ENCODE data around the gene PTPRK. TPM values are rescaled to one million over a fixed set of nuclear protein-coding genes. Genes with fewer than 3 reads are reported as not detected.

The PTPRK gene
- total and polyA plus RNA-seq, 12 donors, result 7.5 to 47.7 (median 35.7) TPM

DNA sequence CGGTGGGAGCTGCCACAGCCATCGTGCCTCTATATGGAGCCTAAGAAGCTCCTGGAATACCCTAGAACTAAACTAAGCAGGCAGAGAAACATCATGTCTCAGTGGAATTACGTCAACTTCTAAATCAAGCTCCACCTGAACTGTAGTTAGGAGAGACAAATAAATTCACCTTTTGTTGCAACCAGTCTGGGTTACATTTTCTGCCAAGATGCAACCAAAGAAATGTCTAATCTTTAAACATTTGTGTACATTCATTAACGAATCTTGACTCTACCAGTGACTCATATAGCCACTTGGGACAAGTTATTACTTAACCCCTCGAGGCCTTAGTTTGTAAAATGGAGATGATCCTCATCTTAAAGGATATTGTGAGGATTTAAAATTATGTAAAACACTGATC, 8.9 kb downstream of the PTPRK start:
- Histone ChIP-seq H3K27ac (no peak overlapping the region), H3K27me3 (no peaks in the 10 kb centered on the region), H3K36me3 (no peaks in the 10 kb centered on the region), H3K4me1 (peaks cover 0 to 72% (median 46%) of the 10 kb centered on the region in 9 donors), H3K4me3 (no peak overlapping the region), H3K9me3 (no peaks in the 10 kb centered on the region)
- no peak for ATAC-seq
- DNase-seq, result no peak
- WGBS, 2 donors, result 70 to 74% methylated on average over 5 of the region's 5 CpGs
- TF ChIP-seq, protein P1, sequence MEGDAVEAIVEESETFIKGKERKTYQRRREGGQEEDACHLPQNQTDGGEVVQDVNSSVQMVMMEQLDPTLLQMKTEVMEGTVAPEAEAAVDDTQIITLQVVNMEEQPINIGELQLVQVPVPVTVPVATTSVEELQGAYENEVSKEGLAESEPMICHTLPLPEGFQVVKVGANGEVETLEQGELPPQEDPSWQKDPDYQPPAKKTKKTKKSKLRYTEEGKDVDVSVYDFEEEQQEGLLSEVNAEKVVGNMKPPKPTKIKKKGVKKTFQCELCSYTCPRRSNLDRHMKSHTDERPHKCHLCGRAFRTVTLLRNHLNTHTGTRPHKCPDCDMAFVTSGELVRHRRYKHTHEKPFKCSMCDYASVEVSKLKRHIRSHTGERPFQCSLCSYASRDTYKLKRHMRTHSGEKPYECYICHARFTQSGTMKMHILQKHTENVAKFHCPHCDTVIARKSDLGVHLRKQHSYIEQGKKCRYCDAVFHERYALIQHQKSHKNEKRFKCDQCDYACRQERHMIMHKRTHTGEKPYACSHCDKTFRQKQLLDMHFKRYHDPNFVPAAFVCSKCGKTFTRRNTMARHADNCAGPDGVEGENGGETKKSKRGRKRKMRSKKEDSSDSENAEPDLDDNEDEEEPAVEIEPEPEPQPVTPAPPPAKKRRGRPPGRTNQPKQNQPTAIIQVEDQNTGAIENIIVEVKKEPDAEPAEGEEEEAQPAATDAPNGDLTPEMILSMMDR (IDR thresholded peaks at IDR 0.05), result no peak
- intact Hi-C loops (cut with DNase I), result loop anchor here in 3 of 10 donors (10.0 kb wide), 2 partner anchors 177 to 447 kb away; no protein-coding TSS in a partner anchor

DNA sequence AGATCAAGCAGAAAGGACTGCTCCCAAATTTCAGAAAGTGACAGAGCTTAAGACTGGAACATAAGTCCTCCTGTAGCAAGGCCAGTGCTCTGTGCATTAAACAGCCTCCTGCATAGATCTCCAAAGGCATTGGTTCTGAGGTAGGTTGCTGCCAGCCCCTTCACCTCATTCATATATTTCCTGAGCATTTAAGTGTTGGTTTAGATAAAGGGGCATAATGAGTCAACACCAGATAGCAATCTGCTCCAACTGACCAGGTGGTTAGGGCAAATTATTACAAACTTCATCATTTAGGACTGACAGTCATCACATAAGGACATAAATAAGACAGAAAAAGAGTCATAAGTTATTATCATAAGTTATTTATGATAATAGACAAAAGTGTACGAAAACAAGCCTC, 10.7 kb downstream of the PTPRK start:
- ATAC-seq (no peak), DNase-seq (no peak)
- no peaks in the 10 kb centered on the region for H3K27me3 ChIP-seq
- H3K27ac ChIP-seq, result no peak overlapping the region
- WGBS, 2 donors, result 96 to 98% methylated on average over 1 of the region's 1 CpG
- H3K36me3 ChIP-seq, result no peaks in the 10 kb centered on the region
- H3K9me3 ChIP-seq, result no peaks in the 10 kb centered on the region
- TF ChIP-seq, protein P1 (IDR thresholded peaks at IDR 0.05), result no peak
- H3K4me3 ChIP-seq, result no peak overlapping the region
- peaks cover 0 to 64% (median 36%) of the 10 kb centered on the region in 9 donors for H3K4me1 ChIP-seq
- intact Hi-C loops (cut with DNase I), result loop anchor here in 3 of 10 donors (10.0 kb wide), 2 partner anchors 175 to 445 kb away; no protein-coding TSS in a partner anchor

DNA sequence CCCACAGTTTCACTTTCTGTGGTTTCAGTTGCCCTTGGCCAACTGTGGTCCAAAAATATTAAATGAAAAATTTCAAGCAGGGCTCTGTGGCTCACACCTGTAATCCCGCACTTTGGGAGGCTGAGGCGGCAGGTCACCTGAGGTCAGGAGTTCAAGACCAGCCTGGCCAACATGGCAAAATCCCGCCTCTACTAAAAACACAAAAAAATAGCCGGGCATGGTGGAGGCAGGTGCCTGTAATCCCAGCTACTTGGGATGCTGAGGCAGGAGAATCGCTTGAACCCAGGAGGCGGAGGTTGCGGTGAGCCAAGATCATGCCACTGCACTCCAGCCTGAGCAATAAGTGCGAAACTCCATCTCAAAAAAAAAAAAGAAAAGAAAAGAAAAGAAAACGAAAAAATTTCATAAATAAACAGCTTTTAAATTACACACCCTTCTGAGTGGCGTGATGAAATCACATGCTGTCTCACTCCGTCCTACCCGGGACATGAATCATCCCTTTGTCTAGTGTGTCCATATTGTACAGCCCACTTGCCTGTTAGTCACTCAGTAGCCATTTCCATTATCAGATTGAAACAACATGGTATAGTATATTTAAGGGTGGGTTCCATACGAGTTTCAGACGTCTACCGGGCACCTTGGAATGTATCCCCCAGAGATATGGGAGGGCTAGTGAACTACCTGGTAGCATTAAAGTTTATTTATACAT, 11.7 kb downstream of the PTPRK start:
- 92% methylated on average over 15 of the region's 15 CpGs for WGBS, 2 donors

DNA sequence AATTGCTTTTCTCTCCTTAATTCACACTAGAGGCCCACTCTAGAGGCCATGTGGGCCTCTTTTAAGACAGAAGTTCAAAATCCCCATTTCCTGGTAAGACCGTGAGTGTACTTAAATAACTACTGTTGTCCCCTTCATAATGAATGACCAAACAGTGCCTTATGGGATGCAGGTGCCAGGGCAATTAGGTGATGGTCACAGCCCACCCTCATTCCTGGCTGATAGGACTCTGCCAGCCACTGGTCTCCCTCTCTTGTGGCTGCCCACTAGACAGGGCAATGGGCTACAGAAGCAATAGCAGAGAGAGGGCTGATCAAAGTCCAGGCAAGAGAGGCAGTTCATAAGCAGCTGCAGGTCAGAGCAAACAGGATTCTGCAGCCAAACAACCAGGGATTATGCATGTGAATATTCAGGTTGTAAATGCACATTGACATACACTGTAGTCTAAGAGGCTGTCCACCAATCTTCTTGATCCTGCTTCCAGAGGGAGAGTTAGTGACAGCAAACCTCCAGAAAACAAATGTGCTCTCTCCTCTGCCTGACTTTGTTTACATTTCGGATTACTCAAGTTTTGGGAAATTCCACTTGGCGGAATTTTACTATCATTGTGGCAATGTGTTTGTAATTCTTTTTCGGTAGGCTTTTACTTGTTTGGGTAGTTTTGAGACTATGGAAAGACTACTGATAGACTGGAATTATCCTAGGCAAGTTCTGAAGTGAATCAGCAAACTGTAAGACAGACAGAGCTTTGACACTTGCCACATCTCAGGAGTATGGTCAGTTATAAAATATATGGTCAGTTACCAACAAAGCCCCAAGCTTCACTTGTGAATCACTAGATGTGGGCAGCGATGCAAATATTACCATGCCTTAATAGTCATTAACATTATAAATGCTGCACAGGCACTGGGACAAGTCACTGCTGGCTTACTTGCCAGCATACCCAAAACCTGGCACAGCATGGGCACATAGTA, 12.8 kb downstream of the PTPRK start:
- ATAC-seq (no peak), DNase-seq (no peak)
- Histone ChIP-seq H3K27me3 (no peaks in the 10 kb centered on the region), H3K4me3 (no peak overlapping the region), H3K4me1 (peaks cover 0 to 54% (median 29%) of the 10 kb centered on the region in 9 donors), H3K27ac (no peak overlapping the region), H3K36me3 (no peaks in the 10 kb centered on the region), H3K9me3 (no peaks in the 10 kb centered on the region)
- TF ChIP-seq, protein P1 (IDR thresholded peaks at IDR 0.05), result no peak
- 90 to 91% methylated on average over 5 of the region's 5 CpGs for WGBS, 2 donors
- intact Hi-C loops (cut with DNase I), result no loop called here

More for the DNA sequence above, 11.7 kb downstream of the PTPRK start:
- Histone ChIP-seq H3K9me3 (no peaks in the 10 kb centered on the region), H3K4me1 (peaks cover 0 to 63% (median 38%) of the 10 kb centered on the region in 9 donors), H3K27me3 (no peaks in the 10 kb centered on the region), H3K4me3 (no peak overlapping the region), H3K27ac (no peak overlapping the region), H3K36me3 (no peaks in the 10 kb centered on the region)
- DNase-seq, result no peak
- TF ChIP-seq, protein P1 (IDR thresholded peaks at IDR 0.05), result no peak
- peak in 1 of 8 donors; percentile 46 for ATAC-seq
- intact Hi-C loops (cut with DNase I), result no loop called here
